ENCODE results near the gene SYCP2L. TPM values are rescaled to one million over a fixed set of nuclear protein-coding genes. Genes with fewer than 3 reads are reported as not detected.
"Not testable (repeated sequence)": the region's sequence is repeated elsewhere in the genome, so short reads cannot be mapped to it uniquely, and the experiment has no call there.

SYCP2L gene
- total RNA-seq, 2 donors from 2014 or later: 0.11 TPM; not detected in 1

GRCh38 chr6:10874207-10874606 lies 12.6 kb upstream of the SYCP2L start:
- intact Hi-C loops (cut with DNase I): no loop called here
- H3K27me3 ChIP-seq: no peaks in the 10 kb centered on the region
- no peak overlapping the region for H3K4me3 ChIP-seq
- no peaks in the 10 kb centered on the region for H3K36me3 ChIP-seq
- H3K9ac ChIP-seq (ENCODE audit: low read depth in 2 of 2, low read length in 2 of 2): no peak overlapping the region
- no peak for TF ChIP-seq CTCF (IDR thresholded peaks at IDR 0.05)
- no peak for DNase-seq
- H3K4me1 ChIP-seq: no peaks in the 10 kb centered on the region
- H3K9me3 ChIP-seq: no peaks in the 10 kb centered on the region
- H3K27ac ChIP-seq: no peak overlapping the region

- no peaks in the 10 kb centered on the region for H3K27me3 ChIP-seq
- H3K36me3 ChIP-seq: no peaks in the 10 kb centered on the region
- intact Hi-C loops (cut with DNase I): no loop called here
- TF ChIP-seq CTCF (IDR thresholded peaks at IDR 0.05): no peak
- no peaks in the 10 kb centered on the region for H3K4me1 ChIP-seq
- no peak overlapping the region for H3K4me3 ChIP-seq
- DNase-seq: no peak
- no peak overlapping the region for H3K9ac ChIP-seq (ENCODE audit: low read depth in 2 of 2, low read length in 2 of 2)
- no peak overlapping the region for H3K27ac ChIP-seq
- no peaks in the 10 kb centered on the region for H3K9me3 ChIP-seq
Measured at GRCh38 chr6:10875026-10875425, 11.8 kb upstream of the SYCP2L start.

GRCh38 chr6:10877012-10877411 lies 9.8 kb upstream of the SYCP2L start:
- no peaks in the 10 kb centered on the region for H3K36me3 ChIP-seq
- no peak overlapping the region for H3K4me3 ChIP-seq
- TF ChIP-seq CTCF (IDR thresholded peaks at IDR 0.05): no peak
- no peaks in the 10 kb centered on the region for H3K4me1 ChIP-seq
- no peak overlapping the region for H3K27ac ChIP-seq
- DNase-seq: no peak
- peaks cover 5% of the 10 kb centered on the region for H3K27me3 ChIP-seq
- intact Hi-C loops (cut with DNase I): no loop called here
- no peaks in the 10 kb centered on the region for H3K9me3 ChIP-seq
- no peak overlapping the region for H3K9ac ChIP-seq (ENCODE audit: low read depth in 2 of 2, low read length in 2 of 2)

GRCh38 chr6:10877871-10878270 lies 9.0 kb upstream of the SYCP2L start:
- Histone ChIP-seq H3K36me3 (no peaks in the 10 kb centered on the region), H3K9me3 (no peaks in the 10 kb centered on the region), H3K4me1 (no peaks in the 10 kb centered on the region), H3K27me3 (peaks cover 13% of the 10 kb centered on the region), H3K4me3 (no peak overlapping the region), H3K9ac (ENCODE audit: low read depth in 2 of 2, low read length in 2 of 2) (no peak overlapping the region), H3K27ac (no peak overlapping the region)
- DNase-seq: no peak
- intact Hi-C loops (cut with DNase I): no loop called here
- TF ChIP-seq CTCF (IDR thresholded peaks at IDR 0.05): no peak

DNA sequence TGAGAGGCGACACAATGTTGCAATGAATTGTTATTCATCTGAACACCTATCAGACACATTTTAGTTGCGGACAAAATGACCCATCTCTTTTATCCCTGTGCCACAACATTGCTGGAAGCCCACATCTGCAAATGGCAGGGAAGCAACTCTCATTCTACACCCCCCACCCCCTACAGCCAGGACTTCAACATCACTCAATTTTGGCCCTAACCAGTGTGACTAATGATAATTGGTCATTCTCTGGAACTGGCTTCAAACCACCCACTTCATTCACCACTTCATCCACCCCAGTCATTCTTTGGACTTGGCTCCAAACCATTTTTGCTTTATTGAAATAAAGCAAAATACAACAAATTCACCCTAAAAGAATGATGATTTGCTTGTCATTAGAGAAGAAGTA lies 6.5 kb upstream of the SYCP2L start:
- no peak overlapping the region for H3K4me3 ChIP-seq
- H3K27ac ChIP-seq: no peak overlapping the region
- H3K4me1 ChIP-seq: no peaks in the 10 kb centered on the region
- no peaks in the 10 kb centered on the region for H3K9me3 ChIP-seq
- no peaks in the 10 kb centered on the region for H3K36me3 ChIP-seq
- H3K27me3 ChIP-seq: peaks cover 31% of the 10 kb centered on the region
- no peak for DNase-seq
- no peak for TF ChIP-seq CTCF (IDR thresholded peaks at IDR 0.05)
- intact Hi-C loops (cut with DNase I): no loop called here
- no peak overlapping the region for H3K9ac ChIP-seq (ENCODE audit: low read depth in 2 of 2, low read length in 2 of 2)

DNA sequence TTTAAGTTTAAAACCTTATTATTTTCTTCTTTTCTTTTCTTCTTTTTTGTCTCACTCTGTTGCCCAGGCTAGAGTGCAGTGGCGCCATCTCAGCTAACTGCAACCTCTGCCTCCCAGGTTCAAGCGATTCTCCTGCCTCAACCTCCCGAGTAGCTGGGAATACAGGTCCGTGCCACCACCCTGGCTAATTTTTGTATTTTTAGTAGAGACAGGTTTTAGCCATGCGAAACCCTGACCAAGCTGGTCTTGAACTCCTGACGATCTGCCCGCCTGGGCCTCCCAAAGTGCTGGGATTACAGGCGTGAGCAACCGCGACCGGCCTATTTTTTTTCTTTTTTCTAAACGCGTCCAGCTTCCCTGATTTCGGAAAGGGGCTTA lies 4.6 kb upstream of the SYCP2L start:
- H3K4me1 ChIP-seq; H3K9ac ChIP-seq (ENCODE audit: low read depth in 2 of 2, low read length in 2 of 2); H3K27ac ChIP-seq; DNase-seq; intact Hi-C loops (cut with DNase I); H3K9me3 ChIP-seq; H3K4me3 ChIP-seq; H3K36me3 ChIP-seq: not testable (repeated sequence)
- H3K27me3 ChIP-seq: peaks cover 37% of the 10 kb centered on the region
